Lung (tissue), 12 donors: ENCODE measurements around the gene GLIPR1L1. TPM values are rescaled to one million over a fixed set of nuclear protein-coding genes. Genes with fewer than 3 reads are reported as not detected.
"Not testable (repeated sequence)": the region's sequence is repeated elsewhere in the genome, so short reads cannot be mapped to it uniquely, and the experiment has no call there.

Experiments
- ATAC-seq: fragments of 200-7000 bp; cut with Tn5 transposase; one replicate; pipeline ENCODE4 v1.9.1; 2020; ENCODE audit warnings: moderate number of reproducible peaks; ENCODE audit not compliant: insufficient read depth, low FRiP score
- DNase-seq, 3 donors: peaks; one replicate each; pipeline ENCODE4 v3.0.0-alpha.2; 2013 to 2017
- H3K27ac ChIP-seq, 2 donors: one replicate each; pipeline ENCODE4 v1.5.1; 2013; ENCODE audit warnings: mild to moderate bottlenecking in 2 of 2, moderate library complexity in 2 of 2, control low read depth in 1 of 2, inconsistent platforms in 1 of 2, low read depth in 1 of 2, low read length in 1 of 2
- H3K27me3 ChIP-seq, 3 donors: one replicate each; pipeline ENCODE4 v1.5.1; 2013; ENCODE audit warnings: low read length in 2 of 3; ENCODE audit not compliant: control insufficient read depth in 3 of 3, insufficient read depth in 3 of 3
- H3K36me3 ChIP-seq, 4 donors: one replicate each; pipeline ENCODE4 v1.5.1; 2013; ENCODE audit warnings: low read length in 4 of 4, mild to moderate bottlenecking in 1 of 4, moderate library complexity in 1 of 4; ENCODE audit not compliant: control insufficient read depth in 4 of 4, insufficient read depth in 4 of 4
- H3K4me1 ChIP-seq, 5 donors: one replicate each; pipeline ENCODE4 v1.5.1; 2013; ENCODE audit warnings: low read length in 5 of 5, mild to moderate bottlenecking in 2 of 5, moderate library complexity in 1 of 5; ENCODE audit not compliant: control insufficient read depth in 5 of 5, insufficient read depth in 5 of 5
- H3K4me3 ChIP-seq: one replicate; pipeline ENCODE4 v1.5.1; 2013; ENCODE audit warnings: mild to moderate bottlenecking, control low read depth, moderate library complexity
- H3K9ac ChIP-seq, 2 donors: one replicate each; pipeline ENCODE4 v1.5.1; 2013; ENCODE audit warnings: low read length in 2 of 2, control low read depth in 1 of 2; ENCODE audit not compliant: insufficient read depth in 1 of 2
- H3K9me3 ChIP-seq, 4 donors: one replicate each; pipeline ENCODE4 v1.5.1; 2013; ENCODE audit warnings: low read length in 3 of 4, mild to moderate bottlenecking in 1 of 4, moderate library complexity in 1 of 4; ENCODE audit not compliant: control insufficient read depth in 4 of 4, insufficient read depth in 3 of 4
- CTCF ChIP-seq: IDR thresholded peaks from 2 replicates; pipeline ENCODE4 v1.5.1; 2012; ENCODE audit warnings: mild to moderate bottlenecking; ENCODE audit errors: control extremely low read depth, extremely low read depth
- WGBS, 2 donors: extraction: QIAGEN DNeasy Blood & Tissue Kit; methylation state at CpG; one replicate each; pipeline ENCODE4 v1.1.7; 2013; 5-methylcytosine and 5-hydroxymethylcytosine counted together
- polyA plus RNA-seq, 2 donors: library from polyadenylated mRNA; stranded (reverse); fragments of 200-250 nt; gene quantifications; one replicate each; pipeline ENCODE4 v1.2.1, GENCODE V29; 2013
- total RNA-seq, 2 donors: library from RNA; depleted of rRNA in 1 of 2; stranded (reverse); fragments of >200 nt in 1 of 2; gene quantifications; one replicate each; pipeline ENCODE4 v1.2.1, GENCODE V29; 2014 to 2021
- donor health status: control.
- donor health status: control.
- donor health status: Bipolar disorder and iron deficiency.
- donor health status: healthy.
- donor health status: DM: yes; HTN: yes; CAD: no.

Gene GLIPR1L1
- total and polyA plus RNA-seq, 4 donors, result not detected

GRCh38 chr12:75337905-75338304 is 3.4 kb downstream of the GLIPR1L1 start:
- H3K4me3 ChIP-seq, result no peak overlapping the region
- no peak overlapping the region for H3K27ac ChIP-seq
- no peaks in the 10 kb centered on the region for H3K9me3 ChIP-seq
- no peaks in the 10 kb centered on the region for H3K36me3 ChIP-seq
- DNase-seq (no peak), ATAC-seq (no peak)
- TF ChIP-seq CTCF, result no peak
- WGBS, 2 donors, result 89 to 95% methylated on average over 1 of the region's 1 CpG
- no peak overlapping the region for H3K9ac ChIP-seq
- peaks cover 0 to 17% (median 15%) of the 10 kb centered on the region in 3 donors for H3K27me3 ChIP-seq
- no peaks in the 10 kb centered on the region for H3K4me1 ChIP-seq

- no peaks in the 10 kb centered on the region for H3K9me3 ChIP-seq
- H3K4me1 ChIP-seq, result no peaks in the 10 kb centered on the region
- peaks cover 0 to 3% (median 0%) of the 10 kb centered on the region in 3 donors for H3K27me3 ChIP-seq
- no peak overlapping the region for H3K27ac ChIP-seq
- H3K9ac ChIP-seq, result no peak overlapping the region
- ATAC-seq (no peak), DNase-seq (no peak)
- 93 to 95% methylated on average over 5 of the region's 5 CpGs for WGBS, 2 donors
- H3K36me3 ChIP-seq, result no peaks in the 10 kb centered on the region
- H3K4me3 ChIP-seq, result no peak overlapping the region
- no peak for TF ChIP-seq CTCF
These were observed 7.4 kb downstream of the GLIPR1L1 start for GRCh38 chr12:75341873-75342272.

DNA sequence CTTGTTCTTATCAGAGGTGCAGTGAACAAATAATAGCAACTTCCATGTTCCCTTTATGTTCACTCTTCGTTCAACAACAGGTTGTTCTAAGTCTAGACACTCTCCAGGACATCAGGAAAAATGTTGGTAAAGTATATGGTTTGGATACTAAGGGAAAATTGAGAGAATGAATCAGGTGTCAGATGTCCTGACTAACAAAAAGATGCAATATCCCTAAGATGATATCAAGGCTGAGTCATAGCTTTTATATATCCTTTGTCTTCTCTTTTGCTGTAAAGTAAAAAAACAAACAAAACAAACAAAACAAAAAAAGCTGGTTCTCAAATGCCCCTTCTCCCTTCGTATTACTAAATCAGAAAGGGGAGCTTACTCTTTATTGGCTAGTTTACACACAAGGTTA is 11.1 kb downstream of the GLIPR1L1 start:
- no peak for TF ChIP-seq CTCF
- Histone ChIP-seq H3K27me3 (peaks cover 0 to 3% (median 0%) of the 10 kb centered on the region in 3 donors), H3K9ac (no peak overlapping the region), H3K27ac (no peak overlapping the region), H3K9me3 (no peaks in the 10 kb centered on the region), H3K36me3 (no peaks in the 10 kb centered on the region), H3K4me1 (no peaks in the 10 kb centered on the region), H3K4me3 (no peak overlapping the region)
- DNase-seq (no peak), ATAC-seq (no peak)
- WGBS, 2 donors, result 80 to 91% methylated on average over 2 of the region's 2 CpGs

- not testable (repeated sequence) for H3K4me3 ChIP-seq, H3K27ac ChIP-seq
- WGBS, 2 donors, result 89 to 94% methylated on average over 6 of the region's 6 CpGs
These were observed 11.7 kb downstream of the GLIPR1L1 start for GRCh38 chr12:75346215-75346614.

More at GRCh38 chr12:75346215-75346614, 11.7 kb downstream of the GLIPR1L1 start:
- not testable (repeated sequence) for H3K36me3 ChIP-seq, H3K27me3 ChIP-seq, H3K9me3 ChIP-seq, DNase-seq, H3K4me1 ChIP-seq, H3K9ac ChIP-seq, ATAC-seq
